HepG2 (cell line): ENCODE data around the gene BID. TPM values are rescaled to one million over a fixed set of nuclear protein-coding genes. Genes with fewer than 3 reads are reported as not detected.
A peak's percentile ranks its signal among the peaks of the same experiment; 100 is the strongest.

Source experiments
- ATF2 ChIP-seq: sonication (generic); formaldehyde crosslinking; IDR thresholded peaks from 2 replicates; pipeline ENCODE4 v1.4.0; 2020; ENCODE audit warnings: missing genetic modification reagents
- ATF6 ChIP-seq: sonication (generic); formaldehyde crosslinking; conservative IDR thresholded peaks from 2 replicates; pipeline ENCODE4 v1.4.0; 2020; ENCODE audit warnings: missing genetic modification reagents
- ATM ChIP-seq: fragments of 450-650 bp; IDR thresholded peaks from 2 replicates; pipeline ENCODE4 v1.7.1; 2017; ENCODE audit warnings: mild to moderate bottlenecking, borderline replicate concordance
- CBFB ChIP-seq: sonication (generic); formaldehyde crosslinking; IDR thresholded peaks from 2 replicates; pipeline ENCODE4 v1.4.0; 2020; ENCODE audit warnings: missing genetic modification reagents
- CBX1 ChIP-seq: IDR thresholded peaks from one replicate; pipeline ENCODE4 v1.6.1; 2016; ENCODE audit warnings: antibody characterized with exemption, low read depth
- FOXM1 ChIP-seq: sonication (generic); formaldehyde crosslinking; IDR thresholded peaks from 2 replicates; pipeline ENCODE4 v1.5.0; 2020; ENCODE audit warnings: missing genetic modification reagents
- FOXP4 ChIP-seq: sonication (generic); formaldehyde crosslinking; IDR thresholded peaks from 2 replicates; pipeline ENCODE4 v1.4.0; 2020; ENCODE audit warnings: missing genetic modification reagents
- GPBP1L1 ChIP-seq: sonication (generic); formaldehyde crosslinking; IDR thresholded peaks from 2 replicates; pipeline ENCODE4 v1.5.0; 2020; ENCODE audit warnings: mild to moderate bottlenecking, missing genetic modification reagents
- HNRNPL ChIP-seq: fragments of 200-400 bp; formaldehyde crosslinking; IDR thresholded peaks from 2 replicates; pipeline ENCODE4 v1.6.1; 2017; ENCODE audit warnings: mild to moderate bottlenecking, low read depth, low read length
- HNRNPUL1 ChIP-seq: fragments of 200-400 bp; formaldehyde crosslinking; IDR thresholded peaks from 2 replicates; pipeline ENCODE4 v1.6.1; 2017; ENCODE audit warnings: low read depth, mild to moderate bottlenecking, low read length, moderate library complexity
- MTA1 ChIP-seq: sonication (generic); formaldehyde crosslinking; IDR thresholded peaks from 2 replicates; pipeline ENCODE4 v1.4.0; 2020; ENCODE audit warnings: missing genetic modification reagents, mild to moderate bottlenecking, borderline replicate concordance
- NR2F2 ChIP-seq: IDR thresholded peaks from 2 replicates; pipeline ENCODE4 v1.6.1; 2012; ENCODE audit warnings: low read depth, inconsistent platforms, borderline replicate concordance
- PCBP1 ChIP-seq: fragments of 200-400 bp; formaldehyde crosslinking; IDR thresholded peaks from 2 replicates; pipeline ENCODE4 v1.6.1; 2017; ENCODE audit warnings: mild to moderate bottlenecking, low read depth, low read length, borderline replicate concordance
- PLSCR1 ChIP-seq: sonication (generic); formaldehyde crosslinking; IDR thresholded peaks from 2 replicates; pipeline ENCODE4 v1.5.0; 2020; ENCODE audit warnings: missing genetic modification reagents, mild to moderate bottlenecking, borderline replicate concordance
- RARA ChIP-seq: IDR thresholded peaks from 2 replicates; pipeline ENCODE4 v1.6.1; 2016; ENCODE audit warnings: missing genetic modification reagents, missing compliant biosample characterization
- SMARCE1 ChIP-seq: fragments of 450-650 bp; IDR thresholded peaks from 2 replicates; pipeline ENCODE4 v1.6.1; 2017; ENCODE audit warnings: borderline replicate concordance
- SOX13 ChIP-seq, 3 experiments: fragments of 450-650 bp in 1 of 3; sonication (generic) in 1 of 3; formaldehyde crosslinking in 1 of 3; IDR thresholded peaks in 2 of 3; conservative IDR thresholded peaks in 1 of 3; 2 replicates each; pipeline versions ENCODE4 v1.5.0 to v1.6.1; 2016 to 2020; ENCODE audit warnings: antibody characterized with exemption in 1 of 3, mild to moderate bottlenecking in 1 of 3, missing compliant biosample characterization in 1 of 3, missing genetic modification reagents in 1 of 3, moderate library complexity in 1 of 3
- TRIM24 ChIP-seq: sonication (generic); formaldehyde crosslinking; IDR thresholded peaks from 2 replicates; pipeline ENCODE4 v1.8.0; 2022; ENCODE audit warnings: mild to moderate bottlenecking, missing genetic modification reagents
- YY1 ChIP-seq: IDR thresholded peaks from 2 replicates; pipeline ENCODE4 v1.6.1; 2011; ENCODE audit warnings: low read length, low read depth, moderate library complexity, mild to moderate bottlenecking; ENCODE audit not compliant: insufficient read depth, insufficient replicate concordance
- ZNF501 ChIP-seq: sonication (generic); formaldehyde crosslinking; IDR thresholded peaks from 2 replicates; pipeline ENCODE4 v1.5.1; 2020; ENCODE audit warnings: mild to moderate bottlenecking, moderate library complexity, missing genetic modification reagents
- ZNF670 ChIP-seq: sonication (generic); formaldehyde crosslinking; IDR thresholded peaks from 2 replicates; pipeline ENCODE4 v1.8.0; 2022; ENCODE audit warnings: mild to moderate bottlenecking, missing genetic modification reagents, borderline replicate concordance
- ZNF816 ChIP-seq: sonication (generic); formaldehyde crosslinking; IDR thresholded peaks from 2 replicates; pipeline ENCODE4 v1.8.0; 2022; ENCODE audit warnings: missing genetic modification reagents, mild to moderate bottlenecking, borderline replicate concordance
- polyA plus RNA-seq, 8 experiments: library from polyadenylated mRNA; depleted of rRNA in 3 of 8; stranded (reverse) in 7 of 8; unstranded in 1 of 8; fragments of >200 nt; fragmentation: Illumina TruSeq in 4 of 8; extraction: Trizol in 4 of 8; gene quantifications; 2 replicates each; pipeline versions ENCODE4 v1.2.1 to v1.2.3, GENCODE V29; 2011 to 2016; ENCODE audit warnings: low read depth in 4 of 8, missing spikeins in 1 of 8, mixed read lengths in 1 of 8; ENCODE audit not compliant: insufficient read depth in 1 of 8
- total RNA-seq, 5 experiments: library from RNA; depleted of rRNA; stranded (reverse); fragments of >200 nt; fragmentation: Illumina TruSeq; extraction: Trizol; gene quantifications; 2 replicates each; pipeline ENCODE4 v1.2.3, GENCODE V29; 2016; ENCODE audit warnings: low read depth in 1 of 5

Gene BID
- total and polyA plus RNA-seq, 2 of the 13 experiments (the other 11 are each of a cell fraction or from before 2014, with no cell fraction given), result 35.3 to 51.7 TPM

- no peak for TF ChIP-seq ATM
- no peak for TF ChIP-seq FOXM1 (CRISPR knock-in tag)
- no peak for TF ChIP-seq HNRNPL
- TF ChIP-seq SMARCE1, result no peak
- TF ChIP-seq TRIM24 (CRISPR knock-in tag), result 0 out of 2 replicates have a peak, but pooled peaks have one; percentile 8
- no peak for TF ChIP-seq ATF6 (CRISPR knock-in tag)
- TF ChIP-seq CBFB (CRISPR knock-in tag), result no peak
- TF ChIP-seq PLSCR1 (CRISPR knock-in tag), result no peak
- TF ChIP-seq HNRNPUL1, result no peak
- no peak for TF ChIP-seq ZNF670 (CRISPR knock-in tag)
- TF ChIP-seq RARA (CRISPR knock-in tag), result 0 out of 2 replicates have a peak, but pooled peaks have one; percentile 40
- peak; percentile 43; the same call in 1 of the 2 replicates for TF ChIP-seq ATF2 (CRISPR knock-in tag)
- TF ChIP-seq CBX1, result no peak
- TF ChIP-seq SOX13 (IDR thresholded peaks at IDR 0.05), result no peak
- TF ChIP-seq SOX13 (CRISPR knock-in tag; conservative IDR thresholded peaks at IDR 0.05 in 1 of 2, IDR thresholded peaks at IDR 0.05 in 1 of 2), result 0 out of 4 replicates have a peak, but pooled peaks of 1 of the 2 experiments have one; percentile 5
- no peak for TF ChIP-seq YY1
- no peak for TF ChIP-seq GPBP1L1 (CRISPR knock-in tag)
- no peak for TF ChIP-seq FOXP4 (CRISPR knock-in tag)
- no peak for TF ChIP-seq ZNF816
- no peak for TF ChIP-seq MTA1 (CRISPR knock-in tag)
- no peak for TF ChIP-seq PCBP1
- no peak; the same call in 1 of the 2 replicates for TF ChIP-seq ZNF501 (CRISPR knock-in tag)
- TF ChIP-seq NR2F2, result 0 out of 2 replicates have a peak, but pooled peaks have one; percentile 50
Measured at GRCh38 chr22:17777005-17777716, 2.9 kb upstream of the BID start (continued).
